ENCODE measurements around the gene KERA.
A peak's percentile ranks its signal among the peaks of the same experiment; 100 is the strongest.

KERA gene

DNA sequence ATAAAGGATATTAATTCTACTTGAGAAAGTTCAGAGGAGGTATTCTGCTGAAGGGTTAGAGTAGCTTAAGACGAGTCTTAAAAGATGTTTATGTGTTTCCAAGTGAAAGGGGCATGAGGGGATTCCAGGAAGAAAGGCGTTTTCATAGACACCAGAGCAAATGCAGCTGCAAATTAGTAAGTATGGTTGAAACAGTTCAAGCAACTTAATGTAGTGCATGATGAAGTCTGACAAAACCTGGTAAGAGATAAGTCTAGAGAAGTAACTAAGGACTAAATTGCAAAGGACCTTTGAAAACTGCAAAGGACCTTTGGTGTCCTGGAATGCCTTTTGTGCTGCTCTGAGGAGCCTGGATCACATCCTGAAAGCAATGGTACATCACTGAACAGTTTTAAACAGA, 42.0 kb upstream of the KERA start:
- TF ChIP-seq, protein P1, sequence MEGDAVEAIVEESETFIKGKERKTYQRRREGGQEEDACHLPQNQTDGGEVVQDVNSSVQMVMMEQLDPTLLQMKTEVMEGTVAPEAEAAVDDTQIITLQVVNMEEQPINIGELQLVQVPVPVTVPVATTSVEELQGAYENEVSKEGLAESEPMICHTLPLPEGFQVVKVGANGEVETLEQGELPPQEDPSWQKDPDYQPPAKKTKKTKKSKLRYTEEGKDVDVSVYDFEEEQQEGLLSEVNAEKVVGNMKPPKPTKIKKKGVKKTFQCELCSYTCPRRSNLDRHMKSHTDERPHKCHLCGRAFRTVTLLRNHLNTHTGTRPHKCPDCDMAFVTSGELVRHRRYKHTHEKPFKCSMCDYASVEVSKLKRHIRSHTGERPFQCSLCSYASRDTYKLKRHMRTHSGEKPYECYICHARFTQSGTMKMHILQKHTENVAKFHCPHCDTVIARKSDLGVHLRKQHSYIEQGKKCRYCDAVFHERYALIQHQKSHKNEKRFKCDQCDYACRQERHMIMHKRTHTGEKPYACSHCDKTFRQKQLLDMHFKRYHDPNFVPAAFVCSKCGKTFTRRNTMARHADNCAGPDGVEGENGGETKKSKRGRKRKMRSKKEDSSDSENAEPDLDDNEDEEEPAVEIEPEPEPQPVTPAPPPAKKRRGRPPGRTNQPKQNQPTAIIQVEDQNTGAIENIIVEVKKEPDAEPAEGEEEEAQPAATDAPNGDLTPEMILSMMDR (IDR thresholded peaks at IDR 0.05; ENCODE audit: low read depth, low read length) = no peak
- DNase-seq (ENCODE audit: extremely low read depth, low read depth) = no peak

DNA sequence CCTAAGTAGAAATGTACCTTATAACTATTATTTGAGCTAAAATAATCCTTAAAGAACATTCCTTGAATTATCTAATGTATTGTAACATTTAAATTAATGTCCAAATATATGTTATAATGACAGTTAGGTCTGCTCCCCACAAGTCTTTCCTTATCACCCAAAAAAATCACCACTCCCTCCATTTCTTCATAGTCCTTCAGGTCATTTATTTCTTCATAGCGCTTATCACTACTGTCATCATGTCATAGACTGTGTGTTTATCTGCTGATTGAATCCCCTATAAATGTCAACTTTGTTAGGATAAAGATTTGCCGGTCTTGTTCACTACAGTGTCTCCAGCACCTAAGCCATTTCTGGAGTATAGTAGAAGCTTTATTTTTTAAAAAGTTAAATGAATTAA, 41.5 kb upstream of the KERA start:
- no peak for DNase-seq (ENCODE audit: extremely low read depth, low read depth)
- TF ChIP-seq, protein P1 (IDR thresholded peaks at IDR 0.05; ENCODE audit: low read depth, low read length) = no peak

DNA sequence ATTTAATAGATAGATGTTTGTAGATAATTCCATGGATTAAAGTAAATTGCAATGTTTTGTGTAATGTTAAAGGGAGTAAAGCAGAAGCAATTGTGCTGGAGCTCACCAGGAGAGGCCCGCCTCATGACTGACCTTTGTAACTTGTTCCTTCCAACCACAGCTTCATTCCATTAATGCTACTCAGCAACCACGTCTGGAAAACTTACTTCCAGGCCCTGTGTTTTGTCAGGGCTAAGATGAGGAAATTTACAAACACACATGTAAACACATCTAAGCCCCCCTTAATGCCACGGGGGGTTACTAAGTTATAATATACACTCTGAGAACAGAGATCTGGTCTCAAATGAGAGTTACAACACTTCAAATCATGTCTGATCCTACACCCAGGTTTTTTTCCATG, 41.1 kb upstream of the KERA start:
- peak; percentile 71 for DNase-seq (ENCODE audit: extremely low read depth, low read depth)

DNA sequence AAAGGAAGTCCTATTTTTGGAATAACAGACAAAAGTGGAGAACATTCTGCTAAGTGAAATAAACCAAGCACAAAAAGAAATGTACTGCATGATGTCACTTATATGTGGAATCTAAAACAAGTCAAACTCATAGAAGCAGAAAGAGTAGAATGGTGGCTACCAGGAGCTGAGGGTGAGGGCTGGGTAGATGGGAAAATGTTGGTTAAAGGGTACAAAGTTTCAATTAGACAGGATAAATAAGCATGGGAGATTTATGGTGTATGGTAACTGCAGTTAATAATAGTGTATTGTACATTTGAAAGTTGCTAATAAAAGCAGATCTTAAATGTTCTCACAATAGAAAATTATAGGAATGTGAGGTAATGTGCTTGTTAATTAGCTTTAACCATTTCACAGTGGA, 40.6 kb upstream of the KERA start:
- DNase-seq (ENCODE audit: extremely low read depth, low read depth) = no peak
- TF ChIP-seq, protein P1 (IDR thresholded peaks at IDR 0.05; ENCODE audit: low read depth, low read length) = no peak

More for the DNA sequence above, 41.1 kb upstream of the KERA start:
- TF ChIP-seq, protein P1 (IDR thresholded peaks at IDR 0.05; ENCODE audit: low read depth, low read length) = no peak

DNA sequence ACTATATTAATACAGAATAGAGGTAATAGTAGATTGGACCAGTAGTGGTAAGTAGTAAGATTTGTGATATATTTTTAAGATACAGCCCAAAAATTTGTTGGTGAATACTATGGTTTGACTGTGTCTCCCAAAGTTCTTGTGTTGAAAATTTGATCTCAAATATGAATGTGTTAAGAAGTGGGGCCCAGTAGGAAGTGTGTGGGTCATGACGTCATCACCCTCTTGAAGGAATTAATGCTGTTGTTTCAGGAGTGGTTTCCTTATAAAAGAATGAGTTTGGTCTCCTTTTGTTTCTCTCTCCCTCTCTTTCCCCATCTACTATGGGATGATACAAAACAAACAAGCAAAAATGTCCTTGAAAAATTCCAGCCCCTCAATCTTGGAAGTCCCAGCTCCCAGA, 37.1 kb upstream of the KERA start:
- no peak for DNase-seq (ENCODE audit: extremely low read depth, low read depth)
- TF ChIP-seq, protein P1 (IDR thresholded peaks at IDR 0.05; ENCODE audit: low read depth, low read length) = no peak

DNA sequence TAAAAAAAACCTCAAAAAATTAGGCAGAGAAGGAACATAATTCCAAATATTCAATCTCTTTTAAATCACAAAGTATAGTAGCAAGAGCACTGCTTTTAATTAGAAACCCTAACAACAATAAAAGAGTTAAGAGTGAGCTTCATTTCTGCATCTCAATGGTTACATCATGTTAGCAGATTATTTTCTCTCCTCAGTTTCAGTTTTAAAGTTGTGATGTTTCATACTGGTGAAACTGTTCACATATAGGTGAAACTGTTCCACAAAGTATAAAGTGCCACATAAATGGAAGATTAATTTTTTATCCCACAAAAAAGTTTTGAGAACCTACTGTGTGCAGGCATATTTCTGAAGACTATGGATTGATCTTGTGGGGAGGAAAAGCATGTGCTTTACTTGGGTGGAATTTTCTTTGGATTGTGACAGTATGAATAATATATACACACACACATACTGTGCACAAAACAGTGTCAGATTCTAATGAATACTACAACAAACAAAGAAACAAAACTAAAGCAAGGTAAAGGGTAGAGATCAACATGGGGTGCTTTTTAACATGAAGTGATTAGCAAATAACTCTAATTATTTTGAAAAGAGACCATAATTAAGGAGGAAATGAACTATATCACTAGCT, 36.3 kb upstream of the KERA start:
- DNase-seq (ENCODE audit: extremely low read depth, low read depth) = no peak
- TF ChIP-seq, protein P1 (IDR thresholded peaks at IDR 0.05; ENCODE audit: low read depth, low read length) = no peak

DNA sequence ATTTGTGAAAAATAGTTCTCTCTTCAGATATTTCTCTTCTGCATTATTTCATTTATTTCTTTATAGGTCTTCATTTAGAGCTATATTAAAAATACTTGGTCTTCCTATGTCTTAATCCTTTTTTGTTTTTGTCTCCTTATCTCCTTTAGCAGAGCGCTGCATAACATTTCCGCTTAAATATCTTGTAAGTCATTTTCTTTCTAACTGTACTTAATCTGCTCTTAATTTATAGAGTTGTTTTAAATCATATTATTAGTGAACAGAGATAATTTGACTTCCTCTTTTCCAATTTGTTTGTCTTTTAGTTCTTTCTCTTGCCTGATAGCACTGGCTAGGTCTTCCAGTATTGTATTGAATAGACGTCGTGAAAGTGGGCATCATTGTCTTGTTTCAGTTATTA, 35.5 kb upstream of the KERA start:
- TF ChIP-seq, protein P1 (IDR thresholded peaks at IDR 0.05; ENCODE audit: low read depth, low read length) = no peak
- no peak for DNase-seq (ENCODE audit: extremely low read depth, low read depth)

All from AG09319 (cell line).